ENCODE measurements around the gene CTNNB1.

DNA sequence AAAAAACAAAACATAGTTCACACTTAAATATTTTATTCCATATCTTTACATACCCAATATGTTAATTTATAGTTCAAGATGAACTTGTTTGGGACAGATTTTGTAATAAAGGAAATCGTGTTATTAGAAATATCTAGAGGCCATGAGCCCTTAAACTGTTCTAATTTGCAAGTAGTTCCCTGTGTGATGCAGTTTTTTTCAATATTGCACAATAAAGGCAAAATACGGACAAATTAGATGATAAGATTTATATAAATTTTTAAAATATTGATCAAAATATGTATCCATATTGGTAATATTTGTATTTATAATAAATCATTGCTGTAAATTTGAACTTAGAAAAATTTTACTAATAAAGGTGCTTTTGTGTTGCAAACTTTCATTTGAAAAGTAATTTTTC is 23.8 kb downstream of the CTNNB1 start:
- TF ChIP-seq, protein P1, sequence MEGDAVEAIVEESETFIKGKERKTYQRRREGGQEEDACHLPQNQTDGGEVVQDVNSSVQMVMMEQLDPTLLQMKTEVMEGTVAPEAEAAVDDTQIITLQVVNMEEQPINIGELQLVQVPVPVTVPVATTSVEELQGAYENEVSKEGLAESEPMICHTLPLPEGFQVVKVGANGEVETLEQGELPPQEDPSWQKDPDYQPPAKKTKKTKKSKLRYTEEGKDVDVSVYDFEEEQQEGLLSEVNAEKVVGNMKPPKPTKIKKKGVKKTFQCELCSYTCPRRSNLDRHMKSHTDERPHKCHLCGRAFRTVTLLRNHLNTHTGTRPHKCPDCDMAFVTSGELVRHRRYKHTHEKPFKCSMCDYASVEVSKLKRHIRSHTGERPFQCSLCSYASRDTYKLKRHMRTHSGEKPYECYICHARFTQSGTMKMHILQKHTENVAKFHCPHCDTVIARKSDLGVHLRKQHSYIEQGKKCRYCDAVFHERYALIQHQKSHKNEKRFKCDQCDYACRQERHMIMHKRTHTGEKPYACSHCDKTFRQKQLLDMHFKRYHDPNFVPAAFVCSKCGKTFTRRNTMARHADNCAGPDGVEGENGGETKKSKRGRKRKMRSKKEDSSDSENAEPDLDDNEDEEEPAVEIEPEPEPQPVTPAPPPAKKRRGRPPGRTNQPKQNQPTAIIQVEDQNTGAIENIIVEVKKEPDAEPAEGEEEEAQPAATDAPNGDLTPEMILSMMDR (IDR thresholded peaks at IDR 0.05), result no peak
- TF ChIP-seq POLR2A (IDR thresholded peaks at IDR 0.05) (no peak), POLR2AphosphoS5 (IDR thresholded peaks at IDR 0.05) (no peak)

Measured in breast epithelium (tissue), 3 donors.